GM19397 (cell line): Measurements from ENCODE around the gene CORO6.

Experiments used
- ATAC-seq: cut with Tn5 transposase; IDR thresholded peaks from one replicate; pipeline ENCODE4 v1.9.1; 2021; ENCODE audit warnings: mild to moderate bottlenecking, moderate library complexity; ENCODE audit not compliant: unreplicated experiment

The CORO6 gene

GRCh38 chr17:29567304-29567553 is 55.5 kb downstream of the CORO6 start:
- ATAC-seq: peak; percentile 6

GRCh38 chr17:29566473-29567303 is 56.0 kb downstream of the CORO6 start, which contains the start of gene ABHD15:
TSS of gene ABHD15 (minus strand) at chr17:29567037. CDS start at chr17:29566966, 71 bp downstream.
- peak; percentile 23 for ATAC-seq

GRCh38 chr17:29565643-29566472 is 56.9 kb downstream of the CORO6 start:
- no peak for ATAC-seq
